Stimulated activated CD4-positive, alpha-beta T cell treated with anti-CD3 and anti-CD28 coated beads, Interleukin-2, amount 100 ng/mL, for 24 hours (primary cell): ENCODE measurements around the gene PRDM1.
"Not testable (repeated sequence)": the region's sequence is repeated elsewhere in the genome, so short reads cannot be mapped to it uniquely, and the experiment has no call there.

Experiments used
- DNase-seq, 2 donors: peaks; one replicate each; pipeline ENCODE4 v3.0.0-alpha.2; 2020

PRDM1 gene

DNA sequence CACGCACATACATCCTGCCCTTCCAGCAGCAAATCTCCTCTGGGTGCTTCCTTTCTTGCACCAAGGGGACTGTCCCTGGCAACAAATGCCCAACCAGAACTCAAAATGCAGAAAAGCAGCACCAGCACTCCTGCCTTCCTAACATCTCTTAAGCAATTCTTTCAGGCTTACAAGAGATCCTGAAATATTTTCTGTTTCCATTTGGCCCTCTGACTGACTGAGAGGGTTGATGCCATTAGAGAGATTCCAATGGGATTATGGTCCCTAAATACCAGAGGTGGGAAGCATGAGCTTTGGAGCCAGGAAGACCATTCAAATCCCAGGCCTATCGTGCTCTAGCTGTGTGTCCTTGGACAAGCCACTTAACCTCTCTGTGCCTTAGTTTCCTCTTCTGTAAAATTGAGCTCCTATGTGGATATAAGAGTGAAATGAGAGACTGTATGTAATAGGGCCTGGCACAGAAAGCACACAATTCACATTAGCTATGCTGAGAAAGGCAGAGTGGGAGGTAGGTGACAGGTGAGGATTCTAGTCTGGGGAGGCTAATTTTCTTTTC is 56.8 kb downstream of the PRDM1 start:
- no peak for DNase-seq

DNA sequence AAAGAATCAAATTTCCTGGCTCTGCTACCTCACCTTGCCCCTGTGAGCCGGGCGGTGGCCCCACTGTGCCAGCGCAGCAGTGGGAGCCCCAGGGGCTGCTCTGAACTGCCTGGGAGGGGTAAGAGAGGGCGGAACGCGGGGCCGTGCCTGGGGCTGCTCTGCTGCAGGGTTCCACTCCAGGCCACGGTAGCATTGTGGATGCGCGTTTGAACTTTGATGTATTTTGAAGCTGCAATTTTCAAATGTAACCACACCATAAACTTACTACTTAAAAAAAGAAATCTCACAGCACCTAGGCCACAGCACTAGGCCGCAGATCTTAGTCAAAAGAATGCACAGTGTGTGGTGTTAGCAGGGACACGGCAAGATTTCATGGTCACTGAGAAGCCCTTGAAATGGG is 57.5 kb downstream of the PRDM1 start:
- DNase-seq = no peak

DNA sequence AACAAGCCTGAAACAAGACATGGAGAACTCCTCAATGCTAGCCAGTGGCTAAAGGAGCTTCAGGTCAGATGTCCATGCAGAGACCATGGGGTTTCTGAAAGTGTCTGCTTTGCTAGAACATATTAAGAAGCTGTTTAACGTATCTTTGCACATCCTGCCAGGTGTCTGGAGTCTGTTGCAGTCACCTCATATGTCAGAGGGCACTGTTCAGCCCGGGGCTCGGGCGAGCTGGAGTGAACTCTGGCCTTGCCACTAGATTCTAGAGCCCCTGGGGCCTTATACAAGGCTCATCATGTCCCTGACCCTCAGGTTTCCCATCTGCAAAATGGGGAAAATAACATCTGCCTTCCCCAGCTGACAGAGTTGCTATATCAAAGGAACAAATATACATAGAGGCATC is 59.0 kb downstream of the PRDM1 start:
- no peak for DNase-seq

DNA sequence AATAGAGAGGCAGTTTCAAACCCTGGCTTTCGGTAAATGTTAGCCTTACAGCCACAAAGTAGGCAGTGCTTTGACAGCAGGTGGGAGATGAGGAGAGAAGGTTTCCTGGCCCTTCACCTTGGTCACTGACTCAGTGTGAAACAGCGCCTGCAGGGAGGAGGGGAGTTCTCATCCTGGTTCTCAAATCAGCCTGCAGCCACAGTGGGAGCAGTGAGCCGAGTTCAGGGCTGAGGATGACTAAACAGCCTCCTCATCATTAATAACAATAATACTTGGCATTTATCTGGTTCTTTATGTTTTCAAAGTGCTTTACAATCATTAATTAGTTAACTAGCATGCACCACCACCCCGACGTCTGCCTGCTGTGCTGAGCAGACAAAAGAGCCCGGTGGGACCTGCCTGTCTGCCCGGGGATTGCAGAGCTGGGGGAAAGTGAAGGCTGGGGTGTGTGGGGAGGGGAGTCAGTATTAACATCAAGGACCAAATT is 59.6 kb downstream of the PRDM1 start:
- DNase-seq = peak in 1 of 2 donors; percentile 37

DNA sequence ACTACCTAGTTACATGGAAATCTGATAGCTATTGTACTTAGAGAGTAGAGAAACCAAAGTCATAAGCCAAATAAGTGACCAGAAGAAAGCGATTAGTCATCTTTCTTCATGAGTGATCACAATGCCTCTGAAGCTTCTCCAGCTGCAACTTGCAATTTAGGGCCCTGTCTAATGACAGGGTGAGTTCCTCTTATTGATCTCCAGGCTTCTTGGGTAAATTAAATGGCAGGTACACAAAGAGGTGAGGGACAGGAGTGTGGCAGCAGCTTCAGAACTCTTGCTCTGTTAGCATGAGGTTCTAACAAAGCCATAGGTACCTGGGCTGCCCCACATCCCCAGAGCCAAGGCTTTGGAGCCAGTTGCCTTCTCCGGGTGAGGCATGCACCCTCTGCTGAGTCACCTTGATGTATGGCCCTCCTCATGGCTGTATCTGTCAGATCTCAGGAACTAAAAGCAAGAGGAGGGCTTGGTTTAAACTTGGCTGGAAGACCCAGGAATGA is 60.8 kb downstream of the PRDM1 start:
- no peak for DNase-seq

DNA sequence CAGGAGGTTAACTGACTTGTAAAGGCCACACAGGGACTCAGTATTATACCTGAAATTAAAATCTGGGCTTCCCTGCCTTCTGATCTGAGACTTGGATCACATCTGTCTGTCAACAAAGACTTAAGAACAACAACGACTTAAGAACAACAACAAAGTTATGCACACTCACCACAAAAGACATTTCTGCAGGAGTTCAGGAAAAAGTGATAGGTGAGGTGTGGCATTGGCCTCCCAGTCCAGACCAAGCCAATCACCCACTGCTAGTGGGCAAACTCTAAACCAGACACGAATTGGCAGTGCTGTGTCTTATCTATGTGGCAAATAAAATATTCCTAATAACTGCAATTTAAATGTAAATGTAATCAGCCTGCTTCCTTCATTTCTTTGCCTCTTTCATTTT is 61.3 kb downstream of the PRDM1 start:
- DNase-seq = no peak

DNA sequence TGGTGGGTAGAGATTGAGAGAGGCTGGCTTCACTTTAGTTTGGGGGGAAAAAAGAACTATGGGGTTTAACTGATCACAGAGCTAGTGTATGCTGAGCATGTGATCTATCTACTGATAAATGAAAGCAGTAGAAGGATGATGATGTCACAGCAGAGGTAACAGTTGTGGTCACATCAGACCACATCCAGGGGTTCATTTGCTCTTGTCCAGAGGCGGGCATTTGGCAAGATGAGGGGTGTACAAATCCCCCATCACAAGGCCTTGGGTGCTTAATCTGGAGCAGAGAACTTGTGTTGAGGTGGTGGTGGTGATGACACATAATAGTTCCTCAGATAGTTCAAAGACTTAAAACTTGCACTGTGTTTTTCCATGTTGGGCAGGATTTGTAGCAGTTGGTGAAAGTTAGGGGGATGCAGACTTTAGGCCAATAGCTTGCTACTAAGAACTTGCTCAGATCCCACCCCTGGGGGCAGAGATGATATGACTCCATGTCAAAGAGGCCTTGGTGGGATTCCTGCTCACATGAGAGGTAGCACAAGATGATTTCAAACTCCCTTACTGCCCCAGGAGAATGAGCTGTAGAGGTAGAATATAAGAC is 63.4 kb downstream of the PRDM1 start:
- DNase-seq = no peak

DNA sequence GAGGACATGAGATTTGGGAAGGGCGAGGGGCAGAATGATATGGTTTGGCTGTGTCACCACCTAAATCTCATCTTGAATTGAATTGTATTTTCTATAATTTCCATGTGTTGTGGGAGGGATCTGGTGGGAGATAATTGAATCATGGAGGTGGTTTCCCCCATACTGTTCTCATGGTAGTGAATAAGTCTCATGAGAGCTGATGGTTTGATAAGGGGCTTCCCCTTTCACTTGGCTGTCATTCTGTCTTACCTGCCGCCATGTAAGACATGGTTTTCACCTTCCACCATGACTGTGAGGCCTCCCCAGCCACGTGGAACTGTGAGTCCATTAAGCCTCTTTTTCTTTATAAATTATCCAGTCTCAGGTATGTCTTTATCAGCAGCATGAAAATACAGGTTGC is 66.3 kb downstream of the PRDM1 start:
- DNase-seq = not testable (repeated sequence)

DNA sequence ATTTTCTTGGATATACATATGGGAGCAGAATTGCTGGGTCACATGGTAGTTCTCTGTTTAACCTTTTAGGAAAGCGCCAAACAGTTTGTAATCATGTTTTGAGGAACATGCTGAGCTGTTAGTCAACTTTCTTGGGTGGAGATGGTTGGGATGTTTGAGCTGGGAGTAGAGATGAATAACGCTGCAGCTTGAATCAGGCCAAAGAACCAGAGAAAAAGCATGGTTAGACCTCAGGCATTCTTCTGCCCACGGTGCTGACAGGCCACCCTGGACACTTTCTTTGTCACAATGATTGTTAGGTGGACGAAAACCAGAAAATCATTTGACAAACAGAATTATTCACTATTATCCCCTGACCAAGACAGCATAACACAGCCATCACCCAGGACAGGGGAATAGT is 66.8 kb downstream of the PRDM1 start:
- DNase-seq = no peak

DNA sequence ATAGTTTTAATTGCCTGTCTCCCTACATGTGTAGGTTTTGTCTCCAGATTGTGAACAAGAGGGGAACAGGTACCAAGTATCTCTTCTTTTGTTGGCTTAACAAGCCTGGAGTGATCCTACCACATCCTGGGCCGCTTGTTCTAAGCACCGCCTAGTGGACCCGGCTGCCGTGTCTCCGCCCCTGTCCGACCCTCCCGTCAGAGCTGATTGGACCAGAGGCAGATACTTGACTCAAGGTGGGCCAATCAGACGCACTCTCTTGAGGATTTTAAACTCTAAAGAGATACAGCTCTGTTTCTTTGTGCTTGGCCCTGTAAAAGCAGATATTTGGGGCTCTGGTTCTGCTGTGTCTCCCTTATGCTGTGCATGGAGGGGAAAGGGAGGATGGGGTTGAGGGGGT is 68.2 kb downstream of the PRDM1 start:
- no peak for DNase-seq

DNA sequence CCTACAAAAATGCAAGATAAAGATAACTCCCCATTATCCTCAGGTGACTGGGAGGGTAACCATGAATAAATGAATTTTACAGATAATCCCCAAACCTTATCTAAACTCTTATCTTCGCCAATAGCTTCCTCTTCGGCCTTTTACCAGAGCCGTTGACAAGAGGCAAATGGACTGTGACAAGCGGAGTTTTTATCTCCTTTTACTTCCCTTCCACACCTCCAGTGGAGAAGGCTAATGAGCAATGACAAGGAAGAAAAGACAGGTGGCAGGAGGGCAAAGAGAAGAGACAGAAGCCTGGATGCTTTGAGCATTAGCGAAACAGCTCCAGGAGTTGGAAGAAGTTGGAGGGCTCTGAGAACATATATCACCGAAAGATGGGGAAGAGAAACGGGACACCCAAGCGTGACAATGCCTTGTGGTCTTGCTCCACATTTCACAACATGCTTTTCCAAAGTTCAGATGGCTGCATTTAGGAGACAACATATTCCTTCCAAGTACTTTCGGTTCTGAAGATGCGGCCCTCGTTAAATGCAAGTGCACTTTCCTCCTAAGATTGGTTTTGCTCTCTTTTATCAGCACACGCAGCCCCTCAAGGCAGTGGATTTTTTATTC is 69.2 kb downstream of the PRDM1 start:
- DNase-seq = no peak

DNA sequence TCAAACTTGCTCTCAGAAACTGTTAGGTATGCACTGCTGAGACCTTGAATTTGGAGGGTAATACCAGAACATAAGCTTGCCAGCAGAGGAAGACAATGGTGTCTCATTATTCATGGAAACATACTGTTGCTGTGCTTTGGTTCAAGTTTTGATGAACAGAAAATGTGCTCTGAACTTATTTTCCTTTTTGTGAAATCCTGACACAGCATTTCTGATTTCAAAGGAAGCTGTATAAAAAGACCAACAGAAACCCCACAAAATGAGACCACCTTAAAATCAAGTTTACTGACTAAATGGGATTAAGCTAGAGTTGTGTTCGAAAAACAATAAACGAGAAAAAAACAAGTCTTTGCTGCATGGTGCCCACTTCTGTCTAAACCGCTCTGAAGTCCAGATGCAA is 70.3 kb downstream of the PRDM1 start:
- no peak for DNase-seq

DNA sequence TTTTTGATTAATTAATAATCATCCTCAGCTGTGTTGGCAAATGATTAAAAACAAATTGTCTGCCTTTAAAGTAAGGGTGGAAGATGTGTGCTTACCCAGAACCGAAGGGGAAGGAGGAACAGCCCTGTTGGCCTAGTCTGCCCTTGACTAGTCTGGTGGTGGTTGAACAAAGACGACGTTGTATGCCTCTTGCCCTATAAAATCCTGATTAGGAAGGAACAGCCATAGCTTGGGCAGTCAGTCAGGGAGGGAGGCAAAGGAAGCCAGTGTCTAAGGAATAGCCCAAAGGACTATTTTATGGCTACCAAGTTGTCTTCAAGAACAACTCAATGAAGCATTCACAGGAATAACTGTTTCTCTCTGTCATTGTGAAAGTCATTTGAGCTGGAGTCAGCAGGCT is 70.7 kb downstream of the PRDM1 start:
- DNase-seq = no peak

DNA sequence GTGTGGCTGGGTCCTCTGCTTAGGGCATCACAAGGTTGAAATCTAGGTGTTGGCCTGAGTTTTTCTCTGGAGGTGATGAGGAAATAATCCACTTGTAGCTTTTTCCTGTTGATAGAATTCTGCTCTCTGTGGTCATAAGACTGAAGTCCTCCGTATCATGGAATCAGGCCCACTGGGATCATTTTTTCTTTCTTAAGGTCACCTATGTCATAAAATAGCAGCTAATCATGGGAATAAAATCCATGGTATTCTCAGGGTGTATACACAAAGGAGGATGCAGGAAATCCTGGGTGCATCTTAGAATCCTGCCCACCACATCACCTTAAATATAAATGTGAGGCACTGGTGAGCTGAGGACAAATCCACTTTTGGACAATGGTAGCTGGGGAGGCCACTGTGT is 72.7 kb downstream of the PRDM1 start:
- no peak for DNase-seq
